Measurements from ENCODE around the gene SPEF2.

Gene SPEF2

GRCh38 chr5:35822511-35822910, 204.8 kb downstream of the SPEF2 start:
- ChIA-PET CTCF (interaction anchor here (1.9 kb wide), 1 partner anchor 45 kb away, joined by 7 read pairs; no protein-coding TSS in a partner anchor), POLR2A (no interaction called here)
- TF ChIP-seq CTCF (IDR thresholded peaks at IDR 0.05; ENCODE audit: insufficient read depth, low read length, missing control alignments), result no peak
- no peak overlapping the region for H3K4me3 ChIP-seq (ENCODE audit: low read depth, low read length)
- no peak for DNase-seq (ENCODE audit: low read depth, low spot score)

- DNase-seq (ENCODE audit: low read depth, low spot score), result no peak
- no peak for TF ChIP-seq CTCF (IDR thresholded peaks at IDR 0.05; ENCODE audit: insufficient read depth, low read length, missing control alignments)
- POLR2A ChIA-PET, result interaction anchor here (1.0 kb wide), 1 partner anchor 30 kb away, joined by 3 read pairs; no protein-coding TSS in a partner anchor
- CTCF ChIA-PET, result interaction anchor here (1.3 to 1.9 kb wide), 2 partner anchors 10 to 46 kb away, joined by 3 to 7 read pairs; no protein-coding TSS in a partner anchor
- no peak overlapping the region for H3K4me3 ChIP-seq (ENCODE audit: low read depth, low read length)
Measured at GRCh38 chr5:35823347-35824098, 205.9 kb downstream of the SPEF2 start.

GRCh38 chr5:35826056-35826455, 208.4 kb downstream of the SPEF2 start:
- ChIA-PET POLR2A (no interaction called here), CTCF (no interaction called here)

GRCh38 chr5:35826554-35826953, 208.9 kb downstream of the SPEF2 start:
- ChIA-PET CTCF (no interaction called here), POLR2A (no interaction called here)
- no peak overlapping the region for H3K4me3 ChIP-seq (ENCODE audit: low read depth, low read length)
- no peak for DNase-seq (ENCODE audit: low read depth, low spot score)
- TF ChIP-seq CTCF (IDR thresholded peaks at IDR 0.05; ENCODE audit: insufficient read depth, low read length, missing control alignments), result no peak

More at GRCh38 chr5:35826056-35826455, 208.4 kb downstream of the SPEF2 start:
- no peak for DNase-seq (ENCODE audit: low read depth, low spot score)
- H3K4me3 ChIP-seq (ENCODE audit: low read depth, low read length), result no peak overlapping the region
- TF ChIP-seq CTCF (IDR thresholded peaks at IDR 0.05; ENCODE audit: insufficient read depth, low read length, missing control alignments), result no peak

- TF ChIP-seq CTCF (IDR thresholded peaks at IDR 0.05; ENCODE audit: insufficient read depth, low read length, missing control alignments), result no peak
- ChIA-PET CTCF (no interaction called here), POLR2A (no interaction called here)
Measured at GRCh38 chr5:35828082-35828598, 210.5 kb downstream of the SPEF2 start.

GRCh38 chr5:35830587-35830986, 212.9 kb downstream of the SPEF2 start:
- CTCF ChIA-PET, result interaction anchor here (1.2 to 1.8 kb wide), 3 partner anchors 10 to 53 kb away, joined by 4 to 5 read pairs (median 5); no protein-coding TSS in a partner anchor
- no peak for TF ChIP-seq CTCF (IDR thresholded peaks at IDR 0.05; ENCODE audit: insufficient read depth, low read length, missing control alignments)
- POLR2A ChIA-PET, result no interaction called here
- DNase-seq (ENCODE audit: low read depth, low spot score), result no peak
- H3K4me3 ChIP-seq (ENCODE audit: low read depth, low read length), result no peak overlapping the region

More at GRCh38 chr5:35828082-35828598, 210.5 kb downstream of the SPEF2 start:
- no peak for DNase-seq (ENCODE audit: low read depth, low spot score)
- H3K4me3 ChIP-seq (ENCODE audit: low read depth, low read length), result no peak overlapping the region
